ACHN (cell line): ENCODE measurements around the gene PNPLA5.

Source experiments
- DNase-seq: peaks from one replicate; pipeline ENCODE4 v3.0.0-alpha.2; 2015
- in situ Hi-C: cut with HindIII; loops from 2 replicates; pipeline ENCODE4 v1.10.0; 2017; ENCODE audit warnings: low sequenced_read_pairs, low pct_ligation_motif_present, low pct_unique_long_range_greater_than_20kb

Gene PNPLA5

DNA sequence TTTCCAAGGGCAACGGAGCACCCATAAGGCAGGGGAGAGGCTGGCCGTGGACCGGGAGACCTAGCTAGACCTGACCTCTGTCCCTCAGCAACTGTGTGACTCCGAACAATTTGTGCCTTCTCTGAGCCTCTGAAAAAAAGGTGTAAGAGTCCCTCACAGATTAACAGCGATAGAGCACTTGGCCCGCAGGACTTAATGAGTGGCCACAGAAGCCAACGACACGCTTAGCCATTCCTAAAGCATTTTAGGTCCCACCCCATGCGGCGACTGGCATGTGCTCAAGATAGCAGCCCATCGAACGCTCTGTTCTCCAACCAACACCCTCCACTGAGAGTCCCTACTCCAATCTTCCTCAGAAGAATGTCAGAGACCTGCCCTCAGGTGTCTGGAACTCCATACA is 31.0 kb downstream of the PNPLA5 start:
- in situ Hi-C loops = no loop called here
- no peak for DNase-seq

DNA sequence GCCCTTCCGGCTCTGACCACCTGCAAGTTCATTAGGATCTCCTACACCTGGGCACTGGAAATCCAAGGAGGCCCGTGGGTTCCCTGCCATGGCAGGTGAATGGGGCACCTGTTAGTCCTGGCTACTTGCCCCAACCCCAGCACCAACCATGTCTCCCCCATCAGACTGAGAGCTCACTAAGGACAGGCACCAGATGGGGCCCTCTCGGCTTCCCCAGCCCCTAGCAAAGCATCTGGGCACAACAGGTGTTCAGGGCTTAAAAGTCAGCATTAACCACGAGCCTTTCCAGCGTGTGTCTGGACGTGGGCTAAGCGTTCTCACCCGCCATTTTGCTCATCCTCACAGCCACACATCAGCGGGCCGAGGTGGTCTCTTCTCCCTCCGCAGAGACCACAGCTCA is 31.7 kb downstream of the PNPLA5 start:
- in situ Hi-C loops = no loop called here
- DNase-seq = no peak

DNA sequence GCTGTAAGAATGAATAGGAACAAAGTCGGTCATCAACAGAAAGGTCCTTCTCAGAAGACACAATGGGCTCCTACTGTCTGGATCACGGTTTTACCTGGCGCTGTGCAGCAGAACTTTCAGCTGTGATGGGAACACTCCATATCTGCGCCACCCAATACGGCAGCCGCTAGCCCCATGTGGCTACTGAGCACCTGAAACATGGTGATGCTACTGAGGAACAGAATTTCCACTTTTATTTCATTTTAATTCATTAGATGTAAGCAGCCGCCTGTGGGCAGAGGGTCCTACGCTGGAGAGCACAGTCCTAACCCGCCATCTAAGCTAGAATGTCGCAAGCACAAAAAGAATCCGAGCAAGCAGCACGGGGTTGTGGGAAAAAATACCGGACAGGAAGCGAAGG is 32.2 kb downstream of the PNPLA5 start:
- in situ Hi-C loops = no loop called here

DNA sequence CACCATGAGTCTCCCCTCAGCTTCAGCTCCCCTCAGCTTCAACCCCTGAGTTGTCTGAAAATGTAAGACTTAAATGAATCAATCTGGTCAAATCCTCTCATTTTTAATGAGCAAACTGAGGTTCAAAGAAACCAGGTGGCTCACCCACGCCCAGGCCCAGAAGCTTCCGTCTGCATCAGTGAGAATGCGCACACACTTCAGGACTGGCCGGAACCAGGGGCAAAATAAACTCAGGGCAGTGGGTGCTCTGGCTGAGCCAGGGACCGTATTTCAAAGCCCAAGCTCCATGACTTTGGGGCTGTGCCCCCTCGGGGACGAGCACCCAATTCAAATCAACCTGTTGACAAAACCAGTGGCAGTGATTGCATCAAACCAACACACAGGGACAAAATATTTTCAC is 32.6 kb downstream of the PNPLA5 start:
- no peak for DNase-seq
- in situ Hi-C loops = no loop called here

More for the DNA sequence above, 32.2 kb downstream of the PNPLA5 start:
- DNase-seq = no peak

DNA sequence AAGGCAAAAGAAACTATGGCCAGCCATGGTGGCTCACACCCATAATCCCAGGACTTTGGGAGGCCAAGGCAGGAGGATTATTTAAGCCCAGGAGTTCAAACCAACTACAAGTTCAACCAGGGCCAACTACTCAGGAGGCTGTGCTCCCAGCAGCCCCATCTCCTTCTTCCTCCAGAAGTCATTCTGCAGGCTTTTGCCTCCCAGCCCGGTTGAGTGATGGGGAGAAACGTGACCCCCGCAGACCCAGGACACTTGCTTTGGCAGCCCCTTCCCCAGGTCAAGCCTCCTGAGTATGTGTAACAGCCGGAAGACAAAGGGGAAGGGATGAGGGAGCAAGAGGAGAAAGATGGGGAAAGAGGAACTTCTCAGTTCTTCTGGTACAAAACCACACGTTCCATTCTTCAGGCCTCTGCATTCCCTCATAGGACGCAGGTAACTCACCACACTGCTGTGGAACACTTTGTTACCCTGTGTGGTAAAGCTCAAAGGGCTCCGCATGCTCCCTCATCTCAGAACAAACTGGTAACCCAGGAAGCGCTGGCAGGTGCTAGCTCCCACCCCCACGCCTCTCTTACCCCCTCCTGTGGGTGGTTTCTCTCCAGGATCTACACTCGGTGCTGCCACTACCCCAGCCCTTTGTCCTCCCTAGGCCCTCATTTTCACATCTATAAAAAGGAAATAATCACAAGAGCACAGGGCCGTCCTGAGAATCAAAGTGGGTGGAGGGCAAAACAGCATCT is 33.5 kb downstream of the PNPLA5 start:
- no peak for DNase-seq
- in situ Hi-C loops = no loop called here

DNA sequence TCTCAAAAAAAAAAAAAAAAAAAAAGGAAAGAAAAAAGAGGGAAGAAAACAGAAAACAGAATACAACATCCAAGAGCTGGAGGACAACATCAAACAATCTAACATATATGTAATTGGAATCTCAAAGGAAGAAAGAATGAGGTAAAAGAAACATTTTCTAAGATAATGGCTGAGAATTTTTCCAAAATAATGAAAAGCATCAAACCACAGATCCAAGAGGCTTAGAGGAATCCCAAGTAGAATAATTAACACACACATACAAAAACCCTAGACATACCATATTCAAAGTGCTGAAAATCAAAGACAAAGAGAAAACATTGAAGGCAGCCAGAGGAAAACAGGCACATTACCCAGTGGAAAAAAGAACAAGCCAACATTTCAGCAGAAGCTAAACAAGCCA is 34.4 kb downstream of the PNPLA5 start:
- in situ Hi-C loops = no loop called here
- no peak for DNase-seq

DNA sequence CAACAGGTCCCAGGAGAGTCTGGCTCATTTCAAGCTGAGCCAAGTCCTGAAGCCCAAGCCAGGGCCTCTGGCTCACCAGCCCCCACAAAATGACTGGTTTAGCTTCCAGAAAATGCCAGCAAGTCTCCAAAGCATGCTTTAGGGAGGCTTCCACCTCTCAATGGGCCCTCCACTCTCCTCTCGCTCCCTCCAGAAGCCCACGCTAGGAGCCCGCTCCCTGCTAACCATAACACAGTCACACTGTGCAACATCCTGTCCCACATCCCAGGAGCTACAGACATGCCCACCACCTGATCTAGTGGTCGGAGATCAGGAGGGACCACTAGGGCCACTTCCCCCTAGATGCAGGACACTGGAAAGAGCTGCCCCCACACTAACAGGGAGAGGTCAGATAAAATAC is 36.4 kb downstream of the PNPLA5 start:
- no peak for DNase-seq
- in situ Hi-C loops = no loop called here

DNA sequence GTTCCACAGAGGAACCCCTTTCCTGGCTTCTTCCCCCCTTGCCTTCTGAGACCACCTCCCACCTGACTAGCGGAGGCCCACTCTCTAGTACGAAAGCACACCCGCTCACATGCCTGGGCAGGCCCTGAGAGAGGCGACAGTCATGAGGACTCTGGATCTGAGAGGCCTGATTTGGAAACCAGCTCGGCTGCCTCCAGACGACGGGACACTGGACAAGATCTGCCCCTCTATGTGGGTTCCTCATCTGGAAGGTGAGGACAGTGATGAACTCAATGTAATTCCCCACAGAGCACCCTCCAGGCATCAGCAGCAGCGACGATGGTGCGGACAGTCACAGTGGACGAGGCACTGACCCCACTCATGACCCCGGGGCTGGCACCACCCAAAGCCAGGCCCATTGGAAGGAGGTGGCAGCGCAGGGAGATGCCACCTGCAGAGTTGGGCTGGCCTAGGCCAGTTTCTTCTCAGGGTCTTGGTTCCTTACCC is 37.0 kb downstream of the PNPLA5 start:
- in situ Hi-C loops = no loop called here
- DNase-seq = no peak

DNA sequence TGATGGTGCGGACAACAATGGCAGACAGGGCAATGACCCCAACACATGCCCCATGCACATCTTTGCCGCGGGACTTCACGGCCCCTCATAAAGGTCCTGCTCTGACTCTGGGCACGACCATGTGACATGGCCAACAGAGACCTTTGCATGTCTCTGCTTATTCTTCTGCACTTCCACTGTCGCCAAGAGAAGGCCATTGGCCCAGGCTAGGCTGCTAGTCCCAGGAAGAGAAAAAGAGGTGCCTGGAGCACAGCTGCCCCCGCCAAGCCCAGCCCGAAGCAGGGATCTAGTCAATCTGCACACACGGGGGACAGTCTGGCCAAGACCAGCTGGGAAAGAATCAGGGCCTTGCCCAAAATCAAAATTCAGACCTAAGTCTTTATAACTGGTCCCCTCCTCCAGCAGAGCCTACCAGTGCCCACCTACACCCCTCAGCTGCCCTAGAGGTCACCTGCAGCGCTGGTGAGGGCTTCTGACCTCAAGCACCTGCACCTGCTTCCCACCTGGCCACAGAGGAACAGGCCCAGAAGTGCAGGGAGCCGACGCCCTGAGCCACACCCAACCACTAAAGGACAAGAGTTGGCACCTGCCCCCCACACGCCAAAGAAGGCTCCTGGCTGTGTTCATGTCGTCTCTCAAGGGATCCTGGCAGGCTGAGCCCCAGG is 37.6 kb downstream of the PNPLA5 start:
- in situ Hi-C loops = no loop called here
- DNase-seq = no peak

DNA sequence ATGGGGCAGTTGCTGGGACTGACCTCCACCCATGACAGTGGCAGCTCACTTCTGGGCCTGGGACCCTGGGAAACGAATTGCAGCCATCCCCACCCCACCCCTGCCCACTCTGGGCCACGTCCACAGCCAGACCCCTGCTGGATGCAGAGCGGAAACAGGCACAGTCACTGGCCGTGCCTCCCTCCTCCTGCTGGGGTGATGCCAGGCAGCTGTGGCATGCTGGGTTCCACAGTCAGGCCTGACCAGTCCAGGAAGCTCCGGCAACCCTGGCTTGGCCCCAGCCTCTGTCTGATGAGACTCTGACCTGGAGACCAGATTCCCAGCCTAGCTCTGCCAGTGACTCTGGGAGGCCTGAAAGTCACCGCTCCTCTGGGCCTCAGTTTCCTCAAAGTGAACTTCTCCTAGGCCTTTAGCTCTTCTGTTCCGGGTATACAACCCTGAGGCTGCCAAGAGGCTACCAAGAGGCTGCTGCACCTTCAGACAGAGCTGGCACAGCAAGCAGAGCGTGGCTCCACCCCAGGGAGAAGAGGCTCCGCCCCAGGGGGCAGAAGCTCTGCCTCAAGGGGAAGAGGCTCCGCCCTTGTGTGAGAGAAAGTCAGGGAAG is 38.4 kb downstream of the PNPLA5 start:
- no peak for DNase-seq
- in situ Hi-C loops = no loop called here

DNA sequence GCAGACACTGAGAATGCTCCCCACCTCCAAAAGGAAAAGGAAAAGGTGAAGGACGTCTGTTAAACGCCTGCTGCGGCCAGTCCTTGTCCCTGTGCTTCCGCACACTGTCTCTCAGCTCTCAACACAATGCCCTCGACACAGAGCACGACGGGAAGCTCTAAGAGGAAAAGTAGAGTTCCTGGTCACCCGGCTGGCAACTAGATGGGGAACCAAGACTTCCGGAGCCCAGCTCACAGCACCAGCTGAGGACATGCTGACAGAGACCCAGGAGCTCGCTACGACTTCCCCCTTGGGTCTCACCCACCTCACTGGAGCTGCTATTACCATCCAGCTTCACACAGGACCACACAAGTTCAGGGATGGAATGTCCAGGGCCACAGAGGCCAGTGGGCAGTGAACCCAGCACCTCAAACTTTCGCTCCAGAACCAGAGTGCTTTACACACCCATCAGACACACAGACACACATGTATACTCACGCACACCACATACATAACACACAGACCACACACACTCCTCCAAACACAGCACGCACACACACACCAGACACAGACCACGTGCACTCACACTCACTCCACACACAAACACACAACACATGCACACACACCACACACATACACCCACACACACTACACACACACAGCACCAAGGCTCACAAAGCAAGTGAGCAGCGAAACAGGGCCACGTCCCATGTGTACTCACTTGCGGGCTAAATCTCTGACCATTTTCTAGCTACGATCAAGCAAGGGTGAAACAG is 39.1 kb downstream of the PNPLA5 start:
- no peak for DNase-seq
- in situ Hi-C loops = no loop called here

DNA sequence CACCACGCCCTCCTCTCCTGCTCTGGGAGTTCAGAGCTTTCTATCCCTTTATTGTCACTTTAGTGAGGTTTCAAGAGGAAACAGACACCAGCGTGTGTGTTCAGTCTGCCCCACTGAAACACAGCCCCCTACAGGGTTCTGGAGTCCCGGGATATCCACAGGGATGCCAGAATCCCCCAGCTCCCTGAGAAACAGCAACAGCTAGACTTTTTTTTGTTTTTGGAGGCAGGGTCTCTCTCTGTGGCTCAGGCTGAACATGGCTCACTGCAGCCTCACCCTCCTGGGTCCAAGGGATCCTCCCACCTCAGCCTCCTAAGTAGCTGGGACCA is 39.9 kb downstream of the PNPLA5 start:
- in situ Hi-C loops = no loop called here
- DNase-seq = no peak

DNA sequence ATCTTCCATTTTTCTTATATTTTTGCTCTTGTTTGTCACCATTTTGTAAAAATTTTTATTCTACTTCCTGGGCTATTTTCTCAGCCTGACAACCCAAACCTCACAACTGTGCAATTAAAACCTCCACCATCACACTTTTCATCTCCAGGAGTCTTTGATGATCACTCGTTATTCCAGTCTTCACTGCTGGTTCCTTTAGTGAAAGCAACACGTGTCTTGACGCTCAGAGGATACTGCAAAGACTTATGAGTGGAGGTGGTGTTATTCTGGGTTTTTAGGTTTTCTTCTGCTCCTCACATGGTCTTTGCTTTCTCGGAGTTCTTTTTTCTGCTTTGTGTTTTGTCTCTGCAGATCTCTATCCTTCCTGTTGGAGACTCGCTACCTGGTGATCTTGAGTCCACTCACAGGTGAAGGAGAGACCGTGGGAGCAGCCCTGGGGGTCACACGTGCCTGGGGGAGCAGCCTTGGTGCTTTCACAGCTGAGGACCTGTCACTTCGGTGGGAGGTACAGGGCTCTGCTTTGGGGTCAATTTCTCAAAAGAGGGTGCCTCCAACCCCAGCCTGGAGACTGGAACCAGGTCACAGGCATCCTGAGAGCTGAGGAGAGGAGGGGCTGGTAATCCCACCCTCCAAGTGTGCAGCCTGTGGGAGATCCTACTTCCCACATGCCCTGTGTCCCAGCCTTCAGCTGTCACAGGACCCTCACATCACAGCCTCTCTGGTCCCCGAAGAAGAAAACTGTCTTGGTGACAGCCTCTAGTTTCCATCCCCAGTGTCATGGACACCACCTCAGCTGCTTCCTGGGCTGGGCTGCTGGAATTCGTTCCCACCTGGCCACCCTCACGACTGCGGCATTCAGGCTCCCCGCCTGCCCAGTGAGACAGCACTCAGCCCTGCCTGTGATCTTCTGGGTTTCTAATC is 40.5 kb downstream of the PNPLA5 start:
- in situ Hi-C loops = no loop called here

DNA sequence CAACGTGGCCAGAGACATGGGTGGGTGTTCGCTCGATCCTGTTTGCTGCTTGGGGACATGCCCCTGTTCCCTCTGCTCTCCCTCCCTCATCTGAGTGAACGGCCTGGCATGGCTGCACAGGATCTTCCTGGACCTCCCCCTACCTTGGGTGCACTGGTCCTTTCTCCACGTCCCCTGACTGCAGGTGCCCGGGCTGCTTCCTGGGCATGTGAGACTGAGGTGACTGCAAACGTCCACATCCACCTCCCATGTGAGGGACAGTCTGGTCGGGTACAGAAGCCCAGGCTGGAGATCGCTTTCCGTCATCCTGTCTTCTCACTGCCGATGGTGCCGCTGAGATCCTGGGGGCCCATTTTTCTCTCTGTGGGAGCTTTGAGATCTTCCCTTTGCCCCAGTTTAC is 41.3 kb downstream of the PNPLA5 start:
- in situ Hi-C loops = no loop called here
- no peak for DNase-seq

More for the DNA sequence above, 40.5 kb downstream of the PNPLA5 start:
- DNase-seq = no peak

DNA sequence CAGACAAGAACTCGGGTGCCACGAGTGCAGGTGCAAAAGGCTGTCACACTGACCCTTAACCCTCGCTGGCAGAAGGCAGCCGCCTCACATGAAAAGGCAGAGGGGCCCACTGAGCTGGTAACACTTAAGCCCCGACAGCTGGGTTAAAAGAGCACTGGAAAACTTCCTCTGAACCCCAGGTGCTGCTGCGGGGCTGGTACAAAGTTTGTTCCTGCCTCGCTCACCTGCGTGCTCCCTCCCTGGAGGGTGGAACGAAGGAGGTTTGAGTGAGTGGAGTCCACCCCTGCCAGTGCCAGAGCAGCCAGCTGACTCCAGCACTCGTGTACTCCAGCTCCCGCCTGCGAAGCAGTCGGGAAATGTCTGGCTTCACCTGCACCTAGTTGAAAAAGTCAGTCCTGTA is 42.1 kb downstream of the PNPLA5 start:
- in situ Hi-C loops = no loop called here
- no peak for DNase-seq

DNA sequence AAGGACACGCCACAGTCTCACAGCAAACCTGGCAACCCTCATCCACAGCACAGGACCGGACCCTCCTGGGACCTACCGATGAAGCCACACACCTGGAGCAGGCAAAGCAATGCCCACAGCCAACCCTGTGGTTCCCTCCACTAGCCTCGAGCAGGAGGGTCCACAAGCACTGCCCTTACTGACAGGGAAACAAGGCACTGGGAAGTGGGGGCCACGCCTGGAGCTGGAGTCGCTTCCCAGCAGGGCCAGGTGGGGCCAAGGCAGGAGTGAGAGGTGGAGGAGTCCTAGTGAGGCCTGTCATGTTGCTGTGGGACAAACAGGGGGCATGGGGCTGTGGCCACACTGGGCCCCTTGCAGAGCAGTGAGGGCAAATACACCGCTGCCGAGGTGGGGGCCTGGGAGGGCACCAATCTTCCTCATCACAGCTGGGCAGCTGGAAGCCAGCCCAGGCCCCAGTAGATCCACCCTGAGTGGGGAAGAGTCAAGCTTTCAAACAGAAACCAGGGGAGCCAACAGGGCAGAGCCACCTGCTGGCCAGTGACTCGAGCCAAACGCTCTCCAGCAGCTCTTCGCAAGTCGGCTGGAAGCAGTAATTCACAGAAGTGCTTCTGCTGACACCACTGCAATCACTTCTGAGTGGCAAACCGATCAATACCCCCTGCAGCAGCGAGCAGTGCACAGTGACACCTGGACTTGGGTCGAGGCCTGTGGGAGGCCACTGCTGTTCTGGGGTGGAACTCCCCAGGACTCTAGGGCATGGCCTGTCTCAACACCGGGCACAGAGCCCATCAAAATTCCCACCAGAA is 43.2 kb downstream of the PNPLA5 start:
- DNase-seq = peak; percentile 18
- in situ Hi-C loops = no loop called here

DNA sequence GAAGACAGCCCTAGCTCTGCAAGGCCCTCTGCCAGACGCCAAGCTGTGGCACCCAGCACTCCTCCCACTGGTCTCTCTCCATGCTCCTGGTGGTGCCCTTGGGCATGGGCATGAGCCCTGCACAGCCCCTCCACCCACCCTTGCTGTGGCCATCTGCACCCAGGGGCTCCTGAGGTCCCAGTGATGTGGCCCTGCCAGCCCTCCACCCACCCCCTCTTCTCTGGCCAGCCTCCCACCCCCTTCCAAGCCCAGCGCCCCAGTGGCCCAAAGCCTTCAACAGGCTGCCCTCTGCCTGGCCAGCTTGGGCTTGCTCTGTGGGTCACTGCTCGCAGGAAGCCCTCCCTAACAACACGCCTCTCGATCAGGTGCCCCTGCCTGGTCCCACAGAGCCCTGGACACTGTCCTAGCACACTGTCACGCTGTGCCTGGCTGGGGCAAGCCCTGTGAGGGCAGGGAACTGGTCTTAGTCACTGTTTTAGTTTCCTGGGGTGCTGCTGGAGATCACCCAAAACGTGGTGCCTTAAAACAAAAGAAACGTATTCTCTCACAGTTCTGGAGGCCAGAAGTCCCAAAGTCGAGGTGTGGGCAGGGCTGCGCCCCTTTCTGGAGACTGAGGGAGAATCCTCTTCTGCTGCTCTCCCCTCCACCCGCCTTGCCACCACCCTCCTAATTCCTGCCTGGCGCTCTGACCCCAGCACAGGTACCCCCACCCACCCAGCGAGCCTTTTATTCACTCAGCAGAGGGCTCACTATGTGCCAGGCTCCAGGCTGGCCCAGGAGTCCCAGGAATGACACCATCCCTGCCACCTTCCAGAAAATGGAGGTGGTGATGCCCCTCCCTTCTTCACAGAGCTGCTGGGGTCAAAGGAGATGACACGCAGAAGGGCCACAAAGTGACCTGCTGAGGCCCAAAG is 44.2 kb downstream of the PNPLA5 start:
- no peak for DNase-seq
- in situ Hi-C loops = no loop called here
